ENCODE measurements around the gene IL12RB2. TPM values are rescaled to one million over a fixed set of nuclear protein-coding genes. Genes with fewer than 3 reads are reported as not detected.
A peak's percentile ranks its signal among the peaks of the same experiment; 100 is the strongest.

The IL12RB2 gene
- total RNA-seq, 1 donor = 1.3 TPM

DNA sequence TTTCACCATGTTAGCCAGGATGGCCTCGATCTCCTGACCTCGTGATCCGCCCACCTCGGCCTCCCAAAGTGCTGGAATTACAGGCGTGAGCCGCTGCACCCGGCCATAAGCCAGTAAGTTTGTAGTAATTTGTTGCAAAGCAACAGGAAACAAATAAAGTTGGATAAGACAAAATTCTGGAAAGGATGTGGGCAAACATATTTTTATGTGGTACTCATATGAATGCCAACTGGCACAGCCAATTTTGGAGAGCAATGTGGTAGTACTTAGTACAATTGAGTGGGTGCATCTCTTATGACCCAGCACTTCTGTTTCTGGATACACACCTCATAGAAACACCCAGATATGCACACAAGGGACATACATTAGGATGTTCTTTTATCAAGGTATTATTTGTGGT, 8.4 kb upstream of the IL12RB2 start:
- no peaks in the 10 kb centered on the region for H3K9me3 ChIP-seq (ENCODE audit: low read depth, low read length)
- no peaks in the 10 kb centered on the region for H3K4me1 ChIP-seq (ENCODE audit: insufficient read depth, low read length)
- H3K27me3 ChIP-seq (ENCODE audit: insufficient read depth, low read length) = no peaks in the 10 kb centered on the region
- no peak overlapping the region for H3K4me3 ChIP-seq (ENCODE audit: low read length)

DNA sequence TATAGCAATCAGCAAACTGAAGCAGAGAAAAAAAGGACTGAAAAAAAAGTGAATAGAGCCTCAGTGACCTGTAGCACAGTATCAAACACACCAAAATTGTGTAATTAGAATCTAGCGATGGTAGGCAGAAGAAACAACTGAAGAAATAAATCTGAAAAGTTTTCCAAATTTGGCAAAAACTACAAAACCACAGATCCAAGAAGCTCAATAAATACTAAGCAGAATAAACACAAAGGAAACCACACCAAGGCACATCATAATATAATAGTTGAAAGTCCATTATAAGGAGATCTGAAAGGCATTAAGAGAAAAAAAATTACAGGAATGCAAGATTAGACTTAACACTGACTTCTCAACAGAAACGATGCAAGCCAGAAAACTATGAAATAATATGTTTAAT, 7.1 kb upstream of the IL12RB2 start:
- Histone ChIP-seq H3K4me1 (ENCODE audit: insufficient read depth, low read length) (no peaks in the 10 kb centered on the region), H3K4me3 (ENCODE audit: low read length) (no peak overlapping the region), H3K27me3 (ENCODE audit: insufficient read depth, low read length) (no peaks in the 10 kb centered on the region), H3K9me3 (ENCODE audit: low read depth, low read length) (no peaks in the 10 kb centered on the region)

DNA sequence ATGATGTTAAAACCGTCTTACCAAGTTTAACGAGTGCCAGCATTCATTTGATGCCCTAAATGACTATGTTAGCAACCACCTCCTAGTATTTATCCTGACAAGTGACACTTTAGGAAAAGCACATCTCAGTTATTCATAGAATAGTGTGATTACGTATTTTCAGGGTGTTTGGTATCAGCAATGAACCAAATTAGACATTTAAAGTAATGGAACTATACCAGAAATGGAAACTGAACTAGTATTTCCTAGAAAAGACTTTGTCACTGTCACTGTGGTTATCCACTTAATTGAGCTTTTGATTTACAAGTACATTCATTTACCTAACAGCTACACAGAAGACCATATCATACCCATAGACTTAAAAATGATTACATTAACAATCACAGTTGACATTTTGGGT, 3.6 kb upstream of the IL12RB2 start:
- peaks cover 24% of the 10 kb centered on the region for H3K27me3 ChIP-seq (ENCODE audit: insufficient read depth, low read length)
- H3K4me1 ChIP-seq (ENCODE audit: insufficient read depth, low read length) = peaks cover 14% of the 10 kb centered on the region
- H3K9me3 ChIP-seq (ENCODE audit: low read depth, low read length) = no peaks in the 10 kb centered on the region
- H3K4me3 ChIP-seq (ENCODE audit: low read length) = no peak overlapping the region

DNA sequence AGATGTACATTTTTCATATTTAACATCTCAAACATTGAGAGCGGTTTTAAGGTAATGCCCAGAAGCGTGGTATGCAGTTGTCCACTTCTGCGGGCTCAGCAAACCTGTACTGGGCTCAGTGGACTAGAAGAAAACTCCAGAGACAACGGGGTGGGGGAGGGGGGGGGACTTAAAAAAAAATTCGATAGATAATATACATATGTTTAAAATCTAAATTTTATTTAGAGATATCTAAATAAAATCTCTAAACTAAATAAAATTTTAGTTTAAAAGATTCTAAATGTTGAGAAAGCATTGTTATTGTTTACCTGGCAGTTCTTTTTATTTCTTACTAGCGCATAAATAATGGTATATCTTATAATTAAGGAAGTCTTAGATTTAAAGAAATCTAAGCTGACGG, 1.1 kb upstream of the IL12RB2 start:
- Histone ChIP-seq H3K4me1 (ENCODE audit: insufficient read depth, low read length) (peaks cover 14% of the 10 kb centered on the region), H3K9me3 (ENCODE audit: low read depth, low read length) (no peaks in the 10 kb centered on the region), H3K4me3 (ENCODE audit: low read length) (no peak overlapping the region), H3K27me3 (ENCODE audit: insufficient read depth, low read length) (peaks cover 29% of the 10 kb centered on the region)

DNA sequence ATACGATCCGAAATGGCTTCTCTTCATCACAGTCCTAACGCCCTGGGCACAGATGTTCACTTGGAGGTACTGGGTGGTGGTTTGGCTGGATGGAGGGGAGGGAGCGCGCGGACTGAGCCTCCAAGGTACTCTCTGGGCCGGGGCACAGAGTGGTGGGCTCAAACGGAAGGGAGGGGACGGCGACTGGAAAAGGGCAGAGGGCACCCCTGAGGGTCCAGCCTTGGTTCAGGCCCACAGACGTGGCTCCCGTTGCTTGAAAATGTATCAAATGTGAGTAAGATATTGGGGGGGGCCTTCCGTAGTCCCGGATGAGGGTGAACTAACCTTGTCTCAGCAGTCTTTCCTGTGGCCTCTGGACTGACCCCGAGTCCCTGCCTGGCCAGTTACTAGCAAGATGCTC, 463 bp downstream of the IL12RB2 start:
- Histone ChIP-seq H3K4me1 (ENCODE audit: insufficient read depth, low read length) (peaks cover 24% of the 10 kb centered on the region), H3K4me3 (ENCODE audit: low read length) (peak overlapping the region; percentile 35), H3K9me3 (ENCODE audit: low read depth, low read length) (no peaks in the 10 kb centered on the region), H3K27me3 (ENCODE audit: insufficient read depth, low read length) (peaks cover 29% of the 10 kb centered on the region)

DNA sequence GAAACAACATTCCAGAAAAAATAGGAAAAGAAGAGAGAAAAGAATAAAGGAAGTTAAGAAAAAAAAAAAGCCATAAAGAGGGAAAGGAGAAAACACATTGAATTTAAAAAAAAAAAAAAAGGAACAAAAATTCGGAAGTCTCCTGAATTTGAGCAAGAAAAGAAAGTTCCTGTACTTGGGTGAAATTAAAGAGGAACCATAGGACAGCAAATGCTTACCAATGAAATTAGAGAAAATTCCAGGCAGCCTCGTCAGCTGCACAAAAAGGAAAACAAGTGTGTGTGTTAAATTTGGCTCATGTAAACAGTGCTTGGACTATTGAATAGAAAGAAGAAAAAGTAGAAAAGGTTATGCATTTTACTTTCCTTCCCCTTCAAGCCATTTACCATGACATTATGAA, 4.9 kb downstream of the IL12RB2 start:
- Histone ChIP-seq H3K27me3 (ENCODE audit: insufficient read depth, low read length) (peaks cover 18% of the 10 kb centered on the region), H3K4me1 (ENCODE audit: insufficient read depth, low read length) (peaks cover 18% of the 10 kb centered on the region), H3K4me3 (ENCODE audit: low read length) (no peak overlapping the region), H3K9me3 (ENCODE audit: low read depth, low read length) (no peaks in the 10 kb centered on the region)

DNA sequence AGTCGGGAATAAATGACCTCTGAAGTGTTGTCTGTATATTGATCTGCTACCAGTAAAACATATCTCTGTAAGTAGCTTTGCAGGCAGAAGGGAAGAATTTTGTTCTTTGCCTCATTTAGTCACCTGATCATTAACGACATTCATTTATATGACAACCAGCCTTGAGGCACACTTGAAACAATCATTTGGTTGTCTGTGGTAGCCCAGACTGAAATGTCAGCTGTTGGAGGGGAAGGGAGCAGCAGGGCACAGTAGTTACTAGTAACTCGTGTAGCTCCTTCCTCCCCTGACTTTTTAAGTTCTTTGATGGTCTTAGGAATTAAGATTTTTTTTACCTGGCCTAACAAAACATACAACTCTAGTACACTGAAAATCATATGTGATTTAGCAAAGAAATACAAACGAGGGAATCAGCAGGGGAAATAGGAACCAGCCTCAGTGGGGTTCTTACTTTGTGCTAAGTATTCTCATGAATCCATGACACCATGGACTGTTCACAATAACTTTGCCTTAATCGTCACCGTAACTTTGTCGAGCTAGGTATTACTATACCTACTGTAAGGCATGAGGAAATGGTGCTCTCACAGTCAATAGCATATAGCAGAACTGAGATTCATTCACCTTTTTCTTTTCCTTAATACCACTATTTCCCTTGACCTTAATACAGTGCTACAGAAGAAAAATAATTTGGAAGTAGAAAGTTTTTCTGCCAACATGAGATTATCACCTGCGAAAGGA, 6.4 kb downstream of the IL12RB2 start:
- H3K4me3 ChIP-seq (ENCODE audit: low read length) = no peak overlapping the region

DNA sequence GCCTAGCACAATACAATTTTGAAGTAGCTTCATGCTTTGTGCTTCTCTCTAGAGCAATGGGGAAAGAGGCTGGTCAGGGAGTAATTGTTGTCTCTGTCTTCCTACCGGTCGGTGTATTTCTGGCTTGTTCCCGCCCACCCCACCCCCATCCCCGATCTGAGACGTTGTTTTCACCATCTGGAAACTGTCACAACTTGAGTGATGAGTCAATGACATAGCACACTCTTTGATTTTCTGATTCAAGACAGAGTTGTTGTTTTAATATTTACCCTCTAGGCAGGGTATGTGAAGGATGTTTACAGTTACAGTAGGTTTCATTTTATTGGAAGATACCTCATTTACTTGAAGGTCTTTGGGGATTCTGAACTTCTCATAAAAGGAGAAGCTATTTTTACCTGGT, 7.0 kb downstream of the IL12RB2 start:
- Histone ChIP-seq H3K4me3 (ENCODE audit: low read length) (no peak overlapping the region), H3K9me3 (ENCODE audit: low read depth, low read length) (no peaks in the 10 kb centered on the region), H3K27me3 (ENCODE audit: insufficient read depth, low read length) (no peaks in the 10 kb centered on the region), H3K4me1 (ENCODE audit: insufficient read depth, low read length) (peaks cover 10% of the 10 kb centered on the region)

More for the DNA sequence above, 6.4 kb downstream of the IL12RB2 start:
- H3K4me1 ChIP-seq (ENCODE audit: insufficient read depth, low read length) = peaks cover 10% of the 10 kb centered on the region
- H3K9me3 ChIP-seq (ENCODE audit: low read depth, low read length) = no peaks in the 10 kb centered on the region
- peaks cover 5% of the 10 kb centered on the region for H3K27me3 ChIP-seq (ENCODE audit: insufficient read depth, low read length)

DNA sequence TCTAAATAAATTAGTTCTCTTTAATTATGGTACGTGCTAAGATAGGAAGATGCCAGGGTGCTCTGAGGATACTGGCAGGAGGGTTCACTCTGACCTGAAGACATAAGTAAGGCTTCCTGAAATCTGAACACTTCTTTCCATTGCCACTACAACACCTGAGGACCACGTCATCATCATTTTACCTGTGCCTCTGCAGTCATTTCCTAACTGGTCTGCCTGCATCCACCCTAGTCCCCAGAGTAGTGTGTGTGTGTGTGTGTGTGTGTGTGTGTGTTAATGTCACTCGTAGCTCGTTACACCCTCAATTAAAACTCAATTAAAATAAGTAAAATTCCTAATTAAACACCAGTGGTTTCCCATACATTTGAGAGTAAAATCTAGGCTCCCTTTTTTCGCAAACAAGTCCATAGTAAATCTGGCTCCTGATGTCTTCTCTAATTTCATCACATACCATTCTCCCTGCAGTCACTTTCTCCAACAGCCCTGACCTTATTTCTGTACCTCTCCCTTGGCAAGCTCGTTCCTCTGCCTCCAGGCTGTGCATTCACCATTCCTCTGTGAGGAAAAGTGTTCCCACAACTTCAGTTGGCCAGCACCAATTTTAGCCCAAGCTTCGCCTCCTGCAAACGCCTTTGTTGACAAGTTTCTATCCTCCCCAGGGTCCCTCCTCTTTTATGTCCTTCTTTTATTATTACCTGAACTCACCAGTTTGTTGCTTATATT, 8.7 kb downstream of the IL12RB2 start:
- no peak overlapping the region for H3K4me3 ChIP-seq (ENCODE audit: low read length)

DNA sequence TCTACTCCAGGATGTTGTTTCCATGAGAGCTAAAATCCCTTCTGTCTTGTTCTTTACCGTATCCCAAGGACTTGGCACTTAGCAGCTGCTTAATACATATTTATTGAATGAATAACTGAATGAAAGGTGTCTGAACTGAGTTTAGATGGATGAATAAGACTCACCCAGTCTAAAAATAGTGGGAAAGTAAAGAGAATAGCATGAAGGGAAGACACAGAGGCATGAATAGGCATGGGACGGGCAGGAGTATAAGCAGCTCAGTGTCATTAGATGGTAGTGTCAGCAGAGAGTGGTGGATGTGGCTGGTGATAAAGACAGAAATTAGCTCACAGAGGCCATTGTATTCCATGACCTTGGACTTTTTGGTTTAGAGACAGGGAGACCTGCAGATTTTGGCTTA, 9.2 kb downstream of the IL12RB2 start:
- Histone ChIP-seq H3K4me1 (ENCODE audit: insufficient read depth, low read length) (peaks cover 9% of the 10 kb centered on the region), H3K27me3 (ENCODE audit: insufficient read depth, low read length) (no peaks in the 10 kb centered on the region), H3K4me3 (ENCODE audit: low read length) (no peak overlapping the region), H3K9me3 (ENCODE audit: low read depth, low read length) (no peaks in the 10 kb centered on the region)

More for the DNA sequence above, 8.7 kb downstream of the IL12RB2 start:
- no peaks in the 10 kb centered on the region for H3K27me3 ChIP-seq (ENCODE audit: insufficient read depth, low read length)
- no peaks in the 10 kb centered on the region for H3K9me3 ChIP-seq (ENCODE audit: low read depth, low read length)
- peaks cover 10% of the 10 kb centered on the region for H3K4me1 ChIP-seq (ENCODE audit: insufficient read depth, low read length)

DNA sequence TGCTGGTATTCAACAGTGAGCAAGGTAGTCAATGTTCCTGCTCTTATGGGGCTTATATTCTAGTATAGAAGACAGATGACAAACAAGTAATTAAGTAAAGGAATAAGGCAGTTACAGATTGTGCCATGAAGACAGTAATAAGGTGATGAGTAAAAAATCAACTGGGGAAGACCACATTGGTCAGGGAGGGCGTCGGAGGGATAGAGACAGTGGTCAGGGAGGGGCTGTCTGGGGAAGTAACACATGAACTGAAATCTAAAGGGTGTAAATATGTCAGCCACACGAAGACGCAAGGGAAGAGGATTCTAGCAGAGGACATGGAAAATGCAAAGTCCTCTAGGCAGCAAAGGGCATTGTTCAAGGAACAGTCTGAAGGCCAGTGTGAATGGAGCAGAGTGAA, 10.1 kb downstream of the IL12RB2 start:
- H3K27me3 ChIP-seq (ENCODE audit: insufficient read depth, low read length) = no peaks in the 10 kb centered on the region

DNA sequence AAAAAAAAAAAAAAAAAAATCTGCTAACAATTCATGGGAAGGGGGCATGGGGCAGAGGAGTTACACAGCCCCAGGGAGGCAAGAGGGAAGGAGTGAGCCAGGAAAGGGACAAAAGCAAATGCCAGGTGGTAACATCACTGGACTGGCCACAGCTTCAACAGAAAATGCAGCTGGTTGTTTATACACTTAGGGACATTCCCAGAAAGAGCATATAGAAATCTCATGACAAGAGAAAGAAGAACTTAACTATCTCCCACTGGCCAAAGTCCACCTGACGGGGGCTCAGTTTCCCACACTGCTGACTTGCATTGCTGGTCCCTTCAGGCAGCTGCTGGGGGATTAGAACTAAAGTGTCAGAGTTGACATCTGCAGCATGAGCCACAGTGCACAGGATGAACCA, 14.8 kb downstream of the IL12RB2 start:
- no peaks in the 10 kb centered on the region for H3K27me3 ChIP-seq (ENCODE audit: insufficient read depth, low read length)
- H3K4me1 ChIP-seq (ENCODE audit: insufficient read depth, low read length) = no peaks in the 10 kb centered on the region

More for the DNA sequence above, 10.1 kb downstream of the IL12RB2 start:
- Histone ChIP-seq H3K4me1 (ENCODE audit: insufficient read depth, low read length) (peaks cover 3% of the 10 kb centered on the region), H3K4me3 (ENCODE audit: low read length) (no peak overlapping the region), H3K9me3 (ENCODE audit: low read depth, low read length) (no peaks in the 10 kb centered on the region)

DNA sequence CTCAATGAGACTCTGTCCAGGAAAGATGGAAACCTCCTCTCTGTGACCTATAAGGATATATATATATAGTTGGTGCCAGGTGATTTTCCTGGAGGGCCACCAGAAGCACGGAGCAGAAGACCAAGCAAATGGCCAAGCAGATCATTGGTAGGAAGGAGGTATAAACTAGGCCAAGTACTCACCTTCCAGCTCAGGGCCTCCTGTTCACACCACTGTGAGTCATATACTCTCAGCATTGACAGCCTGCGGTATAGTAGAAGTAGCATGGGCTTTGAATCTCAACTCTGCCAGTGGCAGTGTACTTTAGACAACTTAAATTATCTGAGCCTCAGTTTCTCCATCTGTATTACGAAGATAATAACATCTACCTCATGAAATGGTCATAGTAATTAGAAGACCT, 15.4 kb downstream of the IL12RB2 start:
- Histone ChIP-seq H3K9me3 (ENCODE audit: low read depth, low read length) (no peaks in the 10 kb centered on the region), H3K4me1 (ENCODE audit: insufficient read depth, low read length) (no peaks in the 10 kb centered on the region), H3K27me3 (ENCODE audit: insufficient read depth, low read length) (no peaks in the 10 kb centered on the region), H3K4me3 (ENCODE audit: low read length) (no peak overlapping the region)

More for the DNA sequence above, 14.8 kb downstream of the IL12RB2 start:
- Histone ChIP-seq H3K9me3 (ENCODE audit: low read depth, low read length) (no peaks in the 10 kb centered on the region), H3K4me3 (ENCODE audit: low read length) (no peak overlapping the region)

DNA sequence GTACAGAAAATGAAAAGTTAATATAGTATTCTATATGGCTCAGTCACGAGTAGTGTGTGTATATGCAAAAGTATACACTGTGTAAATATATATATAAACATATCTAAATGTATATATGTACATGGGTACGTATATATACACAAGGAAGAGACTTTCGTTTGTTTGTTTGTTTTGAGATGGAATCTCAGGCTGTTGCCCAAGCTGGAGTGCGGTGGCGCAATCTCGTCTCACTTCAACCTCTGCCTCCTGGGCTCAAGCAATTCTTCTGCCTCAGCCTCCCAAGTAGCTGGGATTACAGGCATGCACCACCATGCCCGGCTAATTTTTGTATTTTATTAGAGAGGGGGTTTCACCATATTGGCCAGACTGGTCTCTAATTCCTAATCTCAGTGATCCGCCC, 16.4 kb downstream of the IL12RB2 start:
- Histone ChIP-seq H3K4me3 (ENCODE audit: low read length) (no peak overlapping the region), H3K27me3 (ENCODE audit: insufficient read depth, low read length) (no peaks in the 10 kb centered on the region), H3K4me1 (ENCODE audit: insufficient read depth, low read length) (no peaks in the 10 kb centered on the region), H3K9me3 (ENCODE audit: low read depth, low read length) (no peaks in the 10 kb centered on the region)

DNA sequence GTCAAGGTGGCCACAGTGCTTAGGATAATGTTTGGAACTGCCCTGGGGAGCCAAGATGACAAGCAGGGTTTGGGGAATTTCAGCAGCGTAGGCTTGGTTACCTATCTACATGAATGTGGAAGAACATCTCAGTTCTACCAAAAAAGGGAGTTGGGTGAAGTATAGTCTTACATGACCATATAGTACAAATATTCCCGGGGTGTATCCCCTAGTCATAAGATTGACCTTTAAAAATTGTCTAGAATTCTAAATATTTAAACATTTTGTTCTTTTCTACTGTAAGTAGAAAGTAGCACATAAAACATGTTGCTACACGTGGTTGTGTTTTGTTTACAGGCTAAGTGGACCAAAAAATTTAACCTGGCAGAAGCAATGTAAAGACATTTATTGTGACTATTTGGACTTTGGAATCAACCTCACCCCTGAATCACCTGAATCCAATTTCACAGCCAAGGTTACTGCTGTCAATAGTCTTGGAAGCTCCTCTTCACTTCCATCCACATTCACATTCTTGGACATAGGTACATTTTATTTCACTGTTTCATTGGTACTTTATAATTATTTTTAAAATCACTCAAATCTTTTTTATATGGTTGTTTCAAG, 20.3 kb downstream of the IL12RB2 start:
- Histone ChIP-seq H3K27me3 (ENCODE audit: insufficient read depth, low read length) (no peaks in the 10 kb centered on the region), H3K4me3 (ENCODE audit: low read length) (no peak overlapping the region), H3K9me3 (ENCODE audit: low read depth, low read length) (no peaks in the 10 kb centered on the region), H3K4me1 (ENCODE audit: insufficient read depth, low read length) (no peaks in the 10 kb centered on the region)

All from mononuclear cell (primary cell).